GM21529 (cell line): Measurements from ENCODE around the gene CHKA.
"Not testable (repeated sequence)": the region's sequence is repeated elsewhere in the genome, so short reads cannot be mapped to it uniquely, and the experiment has no call there.

Source experiments
- ATAC-seq: cut with Tn5 transposase; IDR thresholded peaks from one replicate; pipeline ENCODE4 v1.9.1; 2021; ENCODE audit not compliant: unreplicated experiment

Gene CHKA

DNA sequence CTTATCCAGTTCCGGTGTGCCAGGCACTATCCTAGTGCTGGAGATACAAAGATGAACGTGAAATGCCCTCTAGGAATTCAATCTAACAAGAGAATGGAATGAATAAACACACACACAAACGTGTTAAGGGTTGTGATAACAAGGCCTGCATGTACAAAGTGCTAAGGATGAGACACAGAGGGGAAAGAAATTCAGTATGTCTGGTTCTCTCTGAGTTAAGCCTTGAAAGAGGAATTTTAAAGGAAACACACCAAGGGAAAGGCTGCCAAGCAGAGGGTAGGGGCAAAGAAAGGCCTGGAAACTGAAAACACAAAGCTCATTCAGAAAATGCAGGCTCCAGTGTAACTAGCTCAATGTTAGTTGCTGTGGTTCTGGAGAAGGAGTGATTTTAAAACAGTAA is 4.2 kb downstream of the CHKA start:
- ATAC-seq, result no peak

DNA sequence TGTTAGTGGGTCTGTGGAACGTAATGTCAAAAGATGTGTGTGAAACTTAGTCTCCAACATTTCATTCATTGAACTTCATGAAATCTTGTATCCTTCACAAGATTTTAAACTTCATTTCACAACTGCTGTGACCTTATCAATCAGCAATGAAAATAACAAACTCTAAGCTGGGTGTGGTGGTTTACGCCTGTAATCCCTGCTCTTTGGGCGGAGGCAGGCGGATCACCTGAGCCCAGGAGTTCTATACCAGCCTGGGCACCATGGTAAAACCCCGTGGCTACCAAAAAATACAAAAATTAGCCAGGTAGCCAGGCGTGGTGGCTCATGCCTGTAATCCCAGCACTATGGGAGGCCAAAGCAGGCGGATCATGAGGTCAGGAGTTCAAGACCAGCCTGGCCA is 5.1 kb downstream of the CHKA start:
- ATAC-seq, result no peak

- ATAC-seq, result no peak
These were observed 5.9 kb downstream of the CHKA start for GRCh38 chr11:68115285-68115684.

DNA sequence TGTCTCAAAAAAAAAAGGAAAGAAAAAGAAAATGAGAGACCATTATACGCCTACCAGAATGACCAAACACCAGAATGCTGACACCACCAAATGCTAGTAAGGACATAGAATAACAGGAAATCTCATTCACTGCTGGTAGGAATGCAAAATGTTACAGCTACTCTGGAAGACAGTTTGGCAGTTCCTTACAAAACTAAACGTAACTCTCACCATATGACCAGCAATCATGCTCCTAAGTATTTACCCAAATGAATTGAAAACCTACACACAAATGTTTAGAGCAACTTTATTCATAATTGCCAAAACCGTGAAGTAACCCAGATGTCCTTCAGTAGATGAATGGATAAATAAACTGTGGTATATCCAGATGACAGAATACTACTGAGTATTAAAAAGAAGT is 7.2 kb downstream of the CHKA start:
- ATAC-seq, result no peak

DNA sequence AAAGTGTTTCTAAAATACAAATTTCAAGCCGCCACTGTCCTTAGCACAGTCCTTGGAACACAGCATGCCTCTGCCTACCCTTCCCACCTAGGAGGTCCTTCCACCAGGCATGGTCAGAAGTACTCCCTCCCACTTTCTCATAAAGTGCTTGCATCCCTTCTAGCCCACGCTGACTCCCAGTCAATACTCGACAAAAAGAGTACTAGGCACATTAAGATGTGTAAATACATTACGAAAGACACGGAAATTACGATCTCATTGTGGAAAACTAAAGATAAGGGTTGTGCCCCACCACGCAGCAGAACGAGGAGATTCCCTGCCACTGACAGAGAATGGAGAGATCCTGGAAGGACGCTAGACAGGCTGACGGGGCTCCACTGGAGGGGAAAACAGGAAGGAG is 13.5 kb downstream of the CHKA start:
- ATAC-seq, result no peak

DNA sequence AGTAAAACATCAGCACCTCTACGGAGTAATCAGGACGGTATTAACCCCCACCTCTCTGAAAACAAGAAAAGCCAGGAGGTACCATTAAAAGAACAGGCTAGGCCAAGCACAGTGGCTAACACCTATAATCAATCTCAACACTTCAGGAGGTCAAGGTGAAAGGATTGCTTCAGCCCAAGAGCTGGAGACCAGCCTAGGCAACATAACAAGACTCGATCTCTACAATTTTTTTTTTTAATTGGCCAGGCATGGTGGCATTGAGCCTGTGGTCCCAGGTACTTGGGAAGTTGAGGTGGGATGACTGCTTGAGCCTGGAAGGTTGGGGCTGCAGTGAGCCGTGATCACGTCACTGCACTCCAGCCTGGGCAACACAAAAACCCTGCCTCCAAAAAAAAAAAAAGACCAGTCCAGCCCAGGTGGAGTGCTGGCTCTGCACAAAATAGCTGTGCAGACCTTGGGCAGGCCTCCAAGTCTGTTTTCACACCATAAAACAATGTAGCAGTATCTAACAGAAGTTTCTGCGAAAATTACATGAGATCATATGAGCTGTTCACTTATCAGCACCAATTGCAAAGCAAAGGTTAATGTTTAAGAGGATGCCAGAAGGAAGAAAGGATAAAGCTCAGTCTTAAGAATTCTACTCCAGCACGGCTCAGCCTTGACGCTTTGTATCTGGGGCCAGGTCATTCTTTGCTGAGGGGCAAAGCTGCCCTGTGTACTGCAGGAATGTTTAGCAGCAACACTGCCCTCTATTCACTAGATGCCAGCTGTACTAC is 14.8 kb downstream of the CHKA start:
- ATAC-seq, result no peak

- ATAC-seq, result no peak
These were observed 21.4 kb downstream of the CHKA start for GRCh38 chr11:68099474-68100405.

GRCh38 chr11:68099057-68099456 is 22.1 kb downstream of the CHKA start:
- ATAC-seq, result no peak

DNA sequence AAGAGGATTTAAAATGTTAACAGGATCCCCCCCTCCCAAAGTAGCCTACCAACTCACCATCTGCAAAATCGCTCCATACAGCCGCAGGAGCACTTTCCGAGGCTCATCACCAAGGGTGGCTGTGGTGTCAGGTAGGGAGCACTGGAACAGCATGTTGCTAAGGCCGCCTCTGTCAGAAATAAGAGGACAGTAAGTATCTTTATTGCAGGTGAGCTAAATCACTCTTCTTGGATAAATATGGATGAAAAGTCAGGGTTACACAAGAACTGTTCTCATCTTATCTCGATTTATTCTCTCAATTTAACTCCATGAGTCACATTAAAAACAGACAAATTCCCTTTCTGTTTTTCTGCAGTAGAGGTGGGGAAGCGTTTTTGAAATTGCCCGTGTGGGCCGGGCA is 24.2 kb downstream of the CHKA start:
- no peak for ATAC-seq

DNA sequence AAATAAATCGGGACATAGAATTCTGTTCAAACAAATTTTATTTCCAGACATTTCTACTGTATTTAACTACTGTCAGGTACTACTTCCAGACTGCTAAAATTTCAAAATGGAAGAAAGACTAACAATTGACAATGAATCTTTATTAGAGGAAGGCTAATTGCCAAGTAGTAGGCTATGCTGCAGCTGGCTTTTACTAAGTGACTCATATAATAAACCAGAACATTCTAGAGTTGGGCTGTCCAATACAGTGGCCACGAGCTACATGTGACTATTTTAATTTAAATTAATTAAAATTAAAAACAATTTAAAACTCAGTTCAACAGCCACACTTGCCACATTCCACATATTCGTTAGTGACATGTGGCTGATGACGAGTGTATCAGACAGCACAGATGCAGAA is 27.6 kb downstream of the CHKA start:
- no peak for ATAC-seq

DNA sequence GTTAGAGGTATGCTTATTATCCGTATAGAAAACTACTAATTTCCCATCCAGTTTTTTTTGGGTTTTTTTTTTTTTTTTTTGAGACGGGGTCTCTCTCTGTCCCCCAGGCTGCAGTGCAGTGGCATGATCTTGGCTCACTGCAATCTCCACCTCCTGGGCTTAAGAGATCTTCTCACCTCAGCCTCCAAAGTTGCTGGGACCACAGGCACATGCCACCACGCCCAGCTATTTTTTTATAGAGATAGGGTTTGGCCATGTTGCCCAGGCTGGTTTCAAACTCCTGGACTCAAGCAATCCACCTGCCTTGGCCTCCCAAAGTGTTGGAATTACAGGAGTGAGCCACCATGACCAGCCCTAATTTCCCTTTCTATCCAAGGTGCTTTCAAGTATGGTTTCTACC is 28.2 kb downstream of the CHKA start:
- not testable (repeated sequence) for ATAC-seq

DNA sequence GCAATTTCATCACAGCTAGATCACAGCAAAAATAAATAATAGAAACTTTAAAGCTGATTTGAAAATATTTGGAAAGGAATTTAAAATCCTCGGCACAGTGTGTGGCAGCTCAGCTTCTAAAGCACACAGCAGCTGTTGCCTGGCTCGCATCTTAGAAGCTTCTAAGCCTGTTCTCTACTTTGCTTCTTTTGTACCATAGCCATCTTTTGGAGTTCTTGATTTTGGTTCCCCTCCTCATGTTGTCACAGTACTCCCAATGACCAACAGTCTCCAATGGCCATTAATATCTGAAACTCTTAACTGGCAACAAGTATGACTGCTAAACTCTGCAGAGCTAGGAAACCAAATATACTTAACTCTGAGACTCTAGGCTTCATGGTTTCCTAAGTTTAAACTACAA is 28.8 kb downstream of the CHKA start:
- no peak for ATAC-seq

GRCh38 chr11:68090706-68091105 is 30.5 kb downstream of the CHKA start:
- no peak for ATAC-seq

- no peak for ATAC-seq
These were observed 30.9 kb downstream of the CHKA start for GRCh38 chr11:68090287-68090686.

DNA sequence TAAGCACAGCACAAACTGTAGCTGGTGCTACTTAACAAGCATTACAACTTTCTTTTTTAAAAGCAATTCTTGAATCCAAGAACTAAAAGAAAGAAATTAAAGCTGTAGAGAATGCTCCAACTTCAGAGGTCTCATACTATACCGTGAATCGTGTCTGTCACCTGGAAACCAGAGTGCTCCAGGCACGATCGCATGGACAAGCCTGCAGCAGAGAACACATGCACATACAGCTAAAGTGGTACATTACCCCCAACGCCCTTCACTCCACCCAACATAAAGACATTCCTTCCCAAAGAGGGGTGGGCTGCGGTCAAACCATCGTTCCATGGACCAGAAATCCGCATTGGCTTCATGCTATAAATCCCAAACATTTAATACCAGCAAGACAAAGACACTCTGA is 31.5 kb downstream of the CHKA start:
- ATAC-seq, result no peak

- no peak for ATAC-seq
These were observed 37.7 kb downstream of the CHKA start for GRCh38 chr11:68083517-68083916.

DNA sequence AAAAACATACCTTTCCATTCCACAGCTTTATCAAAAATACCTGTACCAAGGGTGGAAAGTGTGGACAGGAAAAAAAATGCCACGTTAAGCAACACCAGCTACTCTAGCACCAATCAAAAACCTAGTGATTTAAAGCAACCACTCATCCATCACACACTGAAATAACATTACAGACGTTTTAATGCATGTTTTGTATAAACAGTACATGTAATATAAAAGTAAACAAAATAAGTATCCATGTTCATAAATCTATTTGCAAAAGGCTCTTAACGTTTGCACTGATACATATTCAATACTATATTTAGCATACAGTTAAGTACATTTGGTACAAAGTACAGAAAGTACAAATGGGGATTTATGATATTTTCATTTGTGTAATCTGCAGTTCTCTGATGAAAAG is 38.7 kb downstream of the CHKA start:
- ATAC-seq, result no peak

DNA sequence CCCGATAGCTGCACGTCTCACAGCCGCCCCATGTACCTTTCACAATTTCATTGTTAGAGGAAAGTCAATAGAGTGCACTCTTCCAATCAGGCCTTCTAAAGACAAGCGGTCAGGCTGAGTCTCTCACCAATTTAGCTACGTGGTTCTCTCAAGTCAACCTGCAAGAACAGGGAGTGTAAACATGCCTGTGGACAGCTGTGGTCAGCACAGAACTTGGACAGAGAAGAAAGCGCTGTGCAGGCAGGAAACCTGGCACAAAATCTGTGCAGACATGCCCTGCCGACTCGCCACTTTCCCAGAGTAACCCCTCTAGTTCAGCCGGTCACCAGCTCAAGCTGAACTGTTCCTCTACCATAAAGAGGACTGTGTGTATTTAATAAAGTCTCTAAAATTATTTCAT is 39.5 kb downstream of the CHKA start:
- no peak for ATAC-seq

- no peak for ATAC-seq
These were observed 40.3 kb downstream of the CHKA start for GRCh38 chr11:68080860-68081259.

DNA sequence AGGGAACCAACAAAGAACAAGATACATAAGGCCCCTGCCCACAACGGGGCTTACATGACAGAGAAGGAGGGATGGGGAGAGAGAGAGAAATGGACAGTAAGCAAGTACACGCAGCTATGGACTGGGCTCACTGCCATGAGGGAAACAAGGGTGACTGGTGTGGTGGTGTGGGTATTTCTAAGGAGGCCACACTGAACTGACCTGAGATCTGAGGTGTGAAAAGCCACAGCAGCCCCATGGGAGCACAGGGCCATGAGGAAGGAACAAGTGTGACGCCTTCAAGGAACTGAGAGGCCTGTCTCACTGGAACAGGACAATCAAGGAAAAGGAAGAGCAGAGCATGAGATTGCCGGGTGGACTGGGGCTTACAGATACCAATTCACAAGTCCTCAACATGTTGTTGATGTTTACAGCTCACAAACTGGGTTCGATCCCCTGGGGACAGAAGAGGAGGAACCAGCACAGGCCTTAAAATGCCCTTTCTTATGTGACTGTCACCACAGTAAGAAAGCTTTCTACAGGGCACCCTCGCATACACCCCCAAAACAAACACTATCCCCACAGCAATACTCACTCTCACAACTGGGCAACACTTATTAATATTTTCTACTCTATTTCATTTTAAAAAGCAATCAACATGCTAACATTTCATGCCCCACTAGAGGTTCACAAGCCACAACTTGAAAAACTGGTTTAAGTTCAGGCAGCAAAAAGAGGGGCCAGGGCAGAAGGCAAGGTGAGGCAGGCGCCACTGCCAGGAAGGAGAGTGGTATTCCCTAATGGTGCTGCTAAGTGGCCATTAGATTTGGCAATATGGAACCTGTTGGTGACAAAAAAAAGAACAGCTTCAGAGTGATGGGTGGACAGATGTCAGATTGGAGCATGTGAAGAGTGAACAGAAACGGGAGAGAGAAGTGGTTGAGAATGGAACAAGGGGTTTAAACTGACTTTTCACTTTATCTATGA is 43.3 kb downstream of the CHKA start:
- ATAC-seq, result no peak

DNA sequence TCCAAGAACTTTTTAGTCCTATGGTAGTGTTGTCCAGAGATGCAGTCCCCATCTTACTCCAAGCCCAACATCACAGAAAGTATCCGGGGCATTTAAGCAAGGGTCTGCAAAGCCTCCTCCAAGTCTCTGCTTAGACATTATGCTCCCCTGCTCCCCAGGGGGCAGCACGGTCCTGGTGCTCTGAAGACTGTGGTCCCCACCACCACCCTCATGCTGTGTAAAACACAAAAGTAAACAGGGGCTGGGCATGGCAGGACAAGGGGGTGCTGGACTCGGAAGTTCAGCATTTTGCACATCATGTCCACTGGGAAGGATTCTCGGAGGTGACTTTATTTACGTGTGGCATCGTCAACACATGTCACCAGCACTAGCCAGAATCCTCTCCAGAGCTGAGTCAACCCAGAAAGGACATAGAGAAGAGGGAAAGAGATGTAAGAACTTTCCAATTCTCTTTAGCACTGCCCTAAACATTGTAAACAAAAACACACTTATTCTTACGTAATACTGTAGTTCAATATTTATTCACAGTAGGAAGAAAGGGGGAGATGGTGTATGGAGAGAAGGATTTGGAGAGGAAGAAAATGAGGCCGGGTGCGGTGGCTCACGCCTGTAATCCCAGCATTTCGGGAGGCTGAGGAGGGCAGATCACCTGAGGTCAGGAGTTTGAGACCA is 44.7 kb downstream of the CHKA start:
- ATAC-seq, result no peak
